ENCODE measurements around the gene NECAB3.

- TF ChIP-seq CTCF (IDR thresholded peaks at IDR 0.05; ENCODE audit: insufficient read depth, low read length) (no peak), GABPA (IDR thresholded peaks at IDR 0.05; ENCODE audit: low read depth) (no peak)
Observed at GRCh38 chr20:33716498-33716897, 42.3 kb upstream of the NECAB3 start.

Measured in HL-60 (cell line).